GM23338 (cell line): ENCODE data around the gene FAM13A. TPM values are rescaled to one million over a fixed set of nuclear protein-coding genes. Genes with fewer than 3 reads are reported as not detected.

Experiments used
- ATAC-seq: fragments of 200-7000 bp; cut with Tn5 transposase; 3 replicates; pipeline ENCODE4 v1.9.1; 2020
- DNase-seq: peaks from one replicate; pipeline ENCODE4 v3.0.0-alpha.2; 2015; ENCODE audit warnings: low spot score
- H2AFZ ChIP-seq: fragments of 200-600 bp; sonication (generic); 2 replicates; pipeline ENCODE4 v1.8.0; 2016; ENCODE audit warnings: antibody characterized with exemption, mild to moderate bottlenecking, moderate library complexity
- H3F3A ChIP-seq: fragments of 200-600 bp; sonication (generic); replicated peaks from 2 replicates; pipeline ENCODE4 v1.8.0; 2017; ENCODE audit warnings: antibody characterized with exemption, mixed run types, low read depth
- H3K27ac ChIP-seq: fragments of 200-600 bp; sonication (generic); 2 replicates; pipeline ENCODE4 v1.6.1; 2016; ENCODE audit warnings: low read depth
- H3K27me3 ChIP-seq: fragments of 200-600 bp; sonication (generic); 2 replicates; pipeline ENCODE4 v1.8.0; 2016; ENCODE audit warnings: mild to moderate bottlenecking, mixed run types, moderate library complexity; ENCODE audit not compliant: insufficient read depth
- H3K36me3 ChIP-seq: fragments of 200-600 bp; sonication (generic); 2 replicates; pipeline ENCODE4 v1.8.0; 2016; ENCODE audit warnings: mild to moderate bottlenecking; ENCODE audit not compliant: insufficient read depth
- H3K4me1 ChIP-seq: fragments of 200-600 bp; sonication (generic); 2 replicates; pipeline ENCODE4 v1.8.0; 2016; ENCODE audit warnings: mild to moderate bottlenecking, moderate library complexity; ENCODE audit not compliant: insufficient read depth
- H3K4me2 ChIP-seq: fragments of 200-600 bp; sonication (generic); 2 replicates; pipeline ENCODE4 v1.7.1; 2017; ENCODE audit warnings: mixed run types
- H3K4me3 ChIP-seq: fragments of 200-600 bp; sonication (generic); 2 replicates; pipeline ENCODE4 v1.6.1; 2016; ENCODE audit warnings: mixed run types
- H3K79me2 ChIP-seq: fragments of 200-600 bp; sonication (generic); replicated peaks from 2 replicates; pipeline ENCODE4 v1.8.0; 2017; ENCODE audit warnings: mild to moderate bottlenecking; ENCODE audit not compliant: insufficient read depth
- H3K9me2 ChIP-seq: fragments of 200-600 bp; sonication (generic); 2 replicates; pipeline ENCODE4 v1.8.0; 2017; ENCODE audit not compliant: insufficient read depth
- H4K20me1 ChIP-seq: fragments of 200-600 bp; sonication (generic); replicated peaks from 2 replicates; pipeline ENCODE4 v1.8.0; 2017; ENCODE audit warnings: mild to moderate bottlenecking; ENCODE audit not compliant: insufficient read depth
- H3K27ac Mint-ChIP-seq: 2 replicates; pipeline ENCODE4 v1.8.0; 2020; ENCODE audit warnings: inconsistent platforms, mild to moderate bottlenecking, moderate library complexity, mixed read lengths
- H3K27me3 Mint-ChIP-seq: 3 replicates; pipeline ENCODE4 v1.8.0; 2022; ENCODE audit warnings: low read depth, mild to moderate bottlenecking, moderate library complexity, mixed read lengths, inconsistent platforms; ENCODE audit not compliant: insufficient read depth, poor library complexity
- H3K36me3 Mint-ChIP-seq: 3 replicates; pipeline ENCODE4 v1.8.0; 2021; ENCODE audit warnings: low read depth, mild to moderate bottlenecking, inconsistent platforms, moderate library complexity, mixed read lengths
- H3K4me1 Mint-ChIP-seq: 3 replicates; pipeline ENCODE4 v1.8.0; 2020; ENCODE audit warnings: mild to moderate bottlenecking, inconsistent platforms, mixed read lengths
- H3K4me3 Mint-ChIP-seq: 3 replicates; pipeline ENCODE4 v1.8.0; 2021; ENCODE audit warnings: moderate library complexity, mild to moderate bottlenecking, inconsistent platforms, mixed read lengths
- H3K9me3 Mint-ChIP-seq: 3 replicates; pipeline ENCODE4 v1.8.0; 2020; ENCODE audit warnings: moderate library complexity, mild to moderate bottlenecking, inconsistent platforms, mixed read lengths
- CREB1 ChIP-seq: fragments of 250-450 bp; sonication (Bioruptor Pico); IDR thresholded peaks from 2 replicates; pipeline ENCODE4 v1.5.0; 2020; ENCODE audit warnings: low read depth, mild to moderate bottlenecking, moderate library complexity
- EZH2 ChIP-seq: fragments of 200-600 bp; sonication (generic); IDR thresholded peaks from one replicate; pipeline ENCODE4 v1.8.0; 2017; ENCODE audit warnings: antibody characterized with exemption, mild to moderate bottlenecking, low read depth; ENCODE audit not compliant: unreplicated experiment
- EZH2phosphoT487 ChIP-seq: fragments of 200-600 bp; sonication (generic); IDR thresholded peaks from one replicate; pipeline ENCODE4 v1.8.1; 2018; ENCODE audit warnings: antibody characterized with exemption; ENCODE audit not compliant: unreplicated experiment
- JUNB ChIP-seq: IDR thresholded peaks from one replicate; pipeline ENCODE4 v1.6.1; 2016; ENCODE audit warnings: antibody characterized with exemption; ENCODE audit not compliant: unreplicated experiment
- NANOG ChIP-seq: IDR thresholded peaks from 2 replicates; pipeline ENCODE4 v1.6.1; 2016; ENCODE audit warnings: antibody characterized with exemption, borderline replicate concordance
- POLR2AphosphoS5 ChIP-seq: IDR thresholded peaks from 2 replicates; pipeline ENCODE4 v1.6.1; 2016; ENCODE audit warnings: antibody characterized with exemption, low read depth
- STAT1 ChIP-seq: IDR thresholded peaks from one replicate; pipeline ENCODE4 v1.6.1; 2016; ENCODE audit warnings: antibody characterized with exemption; ENCODE audit not compliant: unreplicated experiment
- ZNF114 ChIP-seq: fragments of 250-450 bp; sonication (Bioruptor Pico); IDR thresholded peaks from 2 replicates; pipeline ENCODE4 v1.5.0; 2020; ENCODE audit warnings: mild to moderate bottlenecking, moderate library complexity
- ZNF331 ChIP-seq: fragments of 250-450 bp; sonication (Bioruptor Pico); IDR thresholded peaks from 2 replicates; pipeline ENCODE4 v1.5.0; 2020; ENCODE audit warnings: low read depth, mild to moderate bottlenecking, moderate library complexity
- polyA plus RNA-seq: library from polyadenylated mRNA; unstranded; fragments of >200 nt; fragmentation: Nextera tagmentation; extraction: Ambion mirVana; gene quantifications from 2 replicates; pipeline ENCODE4 v1.2.1, GENCODE V29; 2016
- total RNA-seq: library from RNA; depleted of rRNA; stranded (reverse); fragments of >200 nt; shearing (Covaris generic); gene quantifications from 2 replicates; pipeline ENCODE4 v1.2.3, GENCODE V29; 2014
- TF ChIP-seq, protein P1 (sequence below): fragments of 250-450 bp; sonication (Bioruptor Pico); IDR thresholded peaks from 2 replicates; pipeline ENCODE4 v1.5.0; 2020; ENCODE audit warnings: mild to moderate bottlenecking, moderate library complexity
- TF ChIP-seq, protein P2 (sequence below), 2 experiments: fragments of 200-600 bp in 1 of 2; sonication (generic) in 1 of 2; conservative IDR thresholded peaks; 2 replicates each; pipeline versions ENCODE4 v1.5.1 to v1.6.1; 2016 to 2017; ENCODE audit warnings: antibody characterized with exemption in 2 of 2, low read depth in 2 of 2, mild to moderate bottlenecking in 2 of 2, moderate library complexity in 1 of 2

Gene FAM13A
- total and polyA plus RNA-seq, 2 experiments from 2014 or later, result 13.9 to 28.4 TPM

DNA sequence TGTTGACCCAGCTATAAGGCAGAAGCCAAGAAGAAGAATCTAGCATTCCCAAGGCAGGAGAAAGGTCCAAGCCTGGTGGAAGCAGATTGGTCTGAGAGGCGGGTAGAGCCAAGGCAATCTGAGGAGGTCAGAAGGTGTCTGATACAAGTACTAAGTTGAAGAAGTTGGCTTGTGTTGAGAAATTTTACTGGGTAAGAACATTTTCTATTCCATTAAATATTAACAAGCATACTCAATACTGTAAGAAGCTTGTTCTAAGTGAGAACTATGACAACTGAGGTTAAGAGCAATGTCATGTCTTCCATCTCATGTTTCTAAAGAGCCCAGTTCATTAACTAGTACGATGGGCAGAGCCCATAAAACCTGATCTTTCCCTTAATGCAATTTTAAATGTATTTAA is 75.0 kb downstream of the FAM13A start:
- Histone ChIP-seq H3K79me2 (no peaks in the 10 kb centered on the region), H3K4me1 (no peaks in the 10 kb centered on the region), H2AFZ (no peak overlapping the region), H4K20me1 (no peaks in the 10 kb centered on the region), H3K9me2 (no peaks in the 10 kb centered on the region), H3F3A (no peaks in the 10 kb centered on the region), H3K27ac (no peak overlapping the region), H3K4me3 (no peak overlapping the region), H3K27me3 (no peaks in the 10 kb centered on the region), H3K36me3 (no peaks in the 10 kb centered on the region), H3K4me2 (no peak overlapping the region)
- Mint-ChIP-seq H3K4me3 (no peak overlapping the region), H3K4me1 (no peaks in the 10 kb centered on the region), H3K9me3 (no peaks in the 10 kb centered on the region), H3K36me3 (no peaks in the 10 kb centered on the region), H3K27ac (no peak overlapping the region), H3K27me3 (no peaks in the 10 kb centered on the region)
- ATAC-seq (no peak), DNase-seq (no peak)
- TF ChIP-seq POLR2AphosphoS5, result no peak
- no peak for TF ChIP-seq JUNB
- TF ChIP-seq STAT1, result no peak
- TF ChIP-seq ZNF331 (CRISPR knock-in tag), result no peak
- no peak for TF ChIP-seq NANOG
- TF ChIP-seq ZNF114 (CRISPR knock-in tag), result no peak
- no peak for TF ChIP-seq EZH2

DNA sequence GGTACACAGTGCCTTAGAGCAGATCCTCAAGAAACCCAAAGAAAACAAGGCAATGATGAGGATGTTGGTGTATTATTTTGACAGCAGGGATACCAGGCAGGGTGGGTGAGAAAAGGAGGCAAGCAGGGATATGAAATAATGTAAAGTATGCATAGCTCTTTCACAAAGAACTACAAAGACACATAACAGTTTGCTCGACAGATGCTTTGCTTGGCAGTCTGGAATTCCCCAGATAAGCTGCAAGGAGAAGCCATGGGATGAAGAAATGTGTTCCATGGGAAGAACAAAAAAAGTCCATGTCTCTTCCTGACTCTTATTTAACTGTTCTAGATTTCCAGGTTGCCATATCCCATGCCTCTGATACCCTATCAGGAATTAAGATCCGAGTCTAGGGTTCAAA is 75.4 kb downstream of the FAM13A start:
- no peaks in the 10 kb centered on the region for H3K27me3 ChIP-seq
- H3K27ac ChIP-seq, result no peak overlapping the region
- Mint-ChIP-seq H3K9me3 (no peaks in the 10 kb centered on the region), H3K36me3 (no peaks in the 10 kb centered on the region), H3K27me3 (no peaks in the 10 kb centered on the region), H3K4me1 (no peaks in the 10 kb centered on the region), H3K27ac (no peak overlapping the region), H3K4me3 (no peak overlapping the region)
- H3K79me2 ChIP-seq, result no peaks in the 10 kb centered on the region
- H3K4me2 ChIP-seq, result no peak overlapping the region
- H3F3A ChIP-seq, result no peaks in the 10 kb centered on the region
- no peaks in the 10 kb centered on the region for H4K20me1 ChIP-seq
- DNase-seq (no peak), ATAC-seq (no peak)
- no peak overlapping the region for H2AFZ ChIP-seq
- no peaks in the 10 kb centered on the region for H3K4me1 ChIP-seq
- no peaks in the 10 kb centered on the region for H3K9me2 ChIP-seq
- no peaks in the 10 kb centered on the region for H3K36me3 ChIP-seq
- no peak overlapping the region for H3K4me3 ChIP-seq
- no peak for TF ChIP-seq EZH2phosphoT487
- no peak for TF ChIP-seq POLR2AphosphoS5
- TF ChIP-seq EZH2, result no peak
- TF ChIP-seq, protein P1, sequence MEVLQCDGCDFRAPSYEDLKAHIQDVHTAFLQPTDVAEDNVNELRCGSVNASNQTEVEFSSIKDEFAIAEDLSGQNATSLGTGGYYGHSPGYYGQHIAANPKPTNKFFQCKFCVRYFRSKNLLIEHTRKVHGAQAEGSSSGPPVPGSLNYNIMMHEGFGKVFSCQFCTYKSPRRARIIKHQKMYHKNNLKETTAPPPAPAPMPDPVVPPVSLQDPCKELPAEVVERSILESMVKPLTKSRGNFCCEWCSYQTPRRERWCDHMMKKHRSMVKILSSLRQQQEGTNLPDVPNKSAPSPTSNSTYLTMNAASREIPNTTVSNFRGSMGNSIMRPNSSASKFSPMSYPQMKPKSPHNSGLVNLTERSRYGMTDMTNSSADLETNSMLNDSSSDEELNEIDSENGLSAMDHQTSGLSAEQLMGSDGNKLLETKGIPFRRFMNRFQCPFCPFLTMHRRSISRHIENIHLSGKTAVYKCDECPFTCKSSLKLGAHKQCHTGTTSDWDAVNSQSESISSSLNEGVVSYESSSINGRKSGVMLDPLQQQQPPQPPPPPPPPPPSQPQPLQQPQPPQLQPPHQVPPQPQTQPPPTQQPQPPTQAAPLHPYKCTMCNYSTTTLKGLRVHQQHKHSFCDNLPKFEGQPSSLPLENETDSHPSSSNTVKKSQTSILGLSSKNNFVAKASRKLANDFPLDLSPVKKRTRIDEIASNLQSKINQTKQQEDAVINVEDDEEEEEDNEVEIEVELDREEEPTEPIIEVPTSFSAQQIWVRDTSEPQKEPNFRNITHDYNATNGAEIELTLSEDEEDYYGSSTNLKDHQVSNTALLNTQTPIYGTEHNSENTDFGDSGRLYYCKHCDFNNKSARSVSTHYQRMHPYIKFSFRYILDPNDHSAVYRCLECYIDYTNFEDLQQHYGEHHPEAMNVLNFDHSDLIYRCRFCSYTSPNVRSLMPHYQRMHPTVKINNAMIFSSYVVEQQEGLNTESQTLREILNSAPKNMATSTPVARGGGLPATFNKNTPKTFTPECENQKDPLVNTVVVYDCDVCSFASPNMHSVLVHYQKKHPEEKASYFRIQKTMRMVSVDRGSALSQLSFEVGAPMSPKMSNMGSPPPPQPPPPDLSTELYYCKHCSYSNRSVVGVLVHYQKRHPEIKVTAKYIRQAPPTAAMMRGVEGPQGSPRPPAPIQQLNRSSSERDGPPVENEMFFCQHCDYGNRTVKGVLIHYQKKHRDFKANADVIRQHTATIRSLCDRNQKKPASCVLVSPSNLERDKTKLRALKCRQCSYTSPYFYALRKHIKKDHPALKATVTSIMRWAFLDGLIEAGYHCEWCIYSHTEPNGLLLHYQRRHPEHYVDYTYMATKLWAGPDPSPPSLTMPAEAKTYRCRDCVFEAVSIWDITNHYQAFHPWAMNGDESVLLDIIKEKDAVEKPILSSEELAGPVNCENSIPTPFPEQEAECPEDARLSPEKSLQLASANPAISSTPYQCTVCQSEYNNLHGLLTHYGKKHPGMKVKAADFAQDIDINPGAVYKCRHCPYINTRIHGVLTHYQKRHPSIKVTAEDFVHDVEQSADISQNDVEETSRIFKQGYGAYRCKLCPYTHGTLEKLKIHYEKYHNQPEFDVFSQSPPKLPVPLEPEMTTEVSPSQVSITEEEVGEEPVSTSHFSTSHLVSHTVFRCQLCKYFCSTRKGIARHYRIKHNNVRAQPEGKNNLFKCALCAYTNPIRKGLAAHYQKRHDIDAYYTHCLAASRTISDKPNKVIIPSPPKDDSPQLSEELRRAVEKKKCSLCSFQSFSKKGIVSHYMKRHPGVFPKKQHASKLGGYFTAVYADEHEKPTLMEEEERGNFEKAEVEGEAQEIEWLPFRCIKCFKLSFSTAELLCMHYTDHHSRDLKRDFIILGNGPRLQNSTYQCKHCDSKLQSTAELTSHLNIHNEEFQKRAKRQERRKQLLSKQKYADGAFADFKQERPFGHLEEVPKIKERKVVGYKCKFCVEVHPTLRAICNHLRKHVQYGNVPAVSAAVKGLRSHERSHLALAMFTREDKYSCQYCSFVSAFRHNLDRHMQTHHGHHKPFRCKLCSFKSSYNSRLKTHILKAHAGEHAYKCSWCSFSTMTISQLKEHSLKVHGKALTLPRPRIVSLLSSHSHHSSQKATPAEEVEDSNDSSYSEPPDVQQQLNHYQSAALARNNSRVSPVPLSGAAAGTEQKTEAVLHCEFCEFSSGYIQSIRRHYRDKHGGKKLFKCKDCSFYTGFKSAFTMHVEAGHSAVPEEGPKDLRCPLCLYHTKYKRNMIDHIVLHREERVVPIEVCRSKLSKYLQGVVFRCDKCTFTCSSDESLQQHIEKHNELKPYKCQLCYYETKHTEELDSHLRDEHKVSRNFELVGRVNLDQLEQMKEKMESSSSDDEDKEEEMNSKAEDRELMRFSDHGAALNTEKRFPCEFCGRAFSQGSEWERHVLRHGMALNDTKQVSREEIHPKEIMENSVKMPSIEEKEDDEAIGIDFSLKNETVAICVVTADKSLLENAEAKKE (CRISPR knock-in tag), result no peak
- TF ChIP-seq ZNF331 (CRISPR knock-in tag), result no peak
- TF ChIP-seq, protein P2, sequence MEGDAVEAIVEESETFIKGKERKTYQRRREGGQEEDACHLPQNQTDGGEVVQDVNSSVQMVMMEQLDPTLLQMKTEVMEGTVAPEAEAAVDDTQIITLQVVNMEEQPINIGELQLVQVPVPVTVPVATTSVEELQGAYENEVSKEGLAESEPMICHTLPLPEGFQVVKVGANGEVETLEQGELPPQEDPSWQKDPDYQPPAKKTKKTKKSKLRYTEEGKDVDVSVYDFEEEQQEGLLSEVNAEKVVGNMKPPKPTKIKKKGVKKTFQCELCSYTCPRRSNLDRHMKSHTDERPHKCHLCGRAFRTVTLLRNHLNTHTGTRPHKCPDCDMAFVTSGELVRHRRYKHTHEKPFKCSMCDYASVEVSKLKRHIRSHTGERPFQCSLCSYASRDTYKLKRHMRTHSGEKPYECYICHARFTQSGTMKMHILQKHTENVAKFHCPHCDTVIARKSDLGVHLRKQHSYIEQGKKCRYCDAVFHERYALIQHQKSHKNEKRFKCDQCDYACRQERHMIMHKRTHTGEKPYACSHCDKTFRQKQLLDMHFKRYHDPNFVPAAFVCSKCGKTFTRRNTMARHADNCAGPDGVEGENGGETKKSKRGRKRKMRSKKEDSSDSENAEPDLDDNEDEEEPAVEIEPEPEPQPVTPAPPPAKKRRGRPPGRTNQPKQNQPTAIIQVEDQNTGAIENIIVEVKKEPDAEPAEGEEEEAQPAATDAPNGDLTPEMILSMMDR (conservative IDR thresholded peaks at IDR 0.05; ENCODE audit: low read depth in 2 of 2), result no peak
- no peak for TF ChIP-seq CREB1 (CRISPR knock-in tag)
- no peak for TF ChIP-seq ZNF114 (CRISPR knock-in tag)
- TF ChIP-seq JUNB, result no peak
- no peak for TF ChIP-seq NANOG
